GM06990 (cell line): ENCODE measurements around the gene WDR75.

ENCODE experiments used
- DNase-seq: peaks from one replicate; pipeline ENCODE4 v3.0.0-alpha.2; 2011; ENCODE audit not compliant: insufficient read length; ENCODE audit errors: extremely low read depth
- H3K27me3 ChIP-seq: replicated peaks from 2 replicates; pipeline ENCODE4 v1.6.0; 2011; ENCODE audit warnings: low read length; ENCODE audit not compliant: control insufficient read depth, insufficient read depth
- H3K36me3 ChIP-seq: 2 replicates; pipeline ENCODE4 v1.5.1; 2011; ENCODE audit warnings: low read length; ENCODE audit not compliant: control insufficient read depth, insufficient read depth
- H3K4me3 ChIP-seq: replicated peaks from 2 replicates; pipeline ENCODE4 v1.5.1; 2011; ENCODE audit warnings: low read depth, mild to moderate bottlenecking, control low read depth, low read length
- CTCF ChIP-seq: IDR thresholded peaks from 2 replicates; pipeline ENCODE4 v1.5.1; 2011; ENCODE audit warnings: low read length, control low read depth, mild to moderate bottlenecking, inconsistent platforms; ENCODE audit not compliant: insufficient read depth, poor library complexity, severe bottlenecking

WDR75 gene

GRCh38 chr2:189440947-189441708 lies at the start of gene WDR75:
Gene WDR75, plus strand, starts transcription at chr2:189441474. Its CDS starts 19 bp downstream, at chr2:189441493.
- peak; percentile 84 for DNase-seq
- Histone ChIP-seq H3K27me3 (no peaks in the 10 kb centered on the region), H3K36me3 (no peaks in the 10 kb centered on the region), H3K4me3 (peak within 1 kb of the TSS; percentile 67)
- TF ChIP-seq CTCF = no peak

DNA sequence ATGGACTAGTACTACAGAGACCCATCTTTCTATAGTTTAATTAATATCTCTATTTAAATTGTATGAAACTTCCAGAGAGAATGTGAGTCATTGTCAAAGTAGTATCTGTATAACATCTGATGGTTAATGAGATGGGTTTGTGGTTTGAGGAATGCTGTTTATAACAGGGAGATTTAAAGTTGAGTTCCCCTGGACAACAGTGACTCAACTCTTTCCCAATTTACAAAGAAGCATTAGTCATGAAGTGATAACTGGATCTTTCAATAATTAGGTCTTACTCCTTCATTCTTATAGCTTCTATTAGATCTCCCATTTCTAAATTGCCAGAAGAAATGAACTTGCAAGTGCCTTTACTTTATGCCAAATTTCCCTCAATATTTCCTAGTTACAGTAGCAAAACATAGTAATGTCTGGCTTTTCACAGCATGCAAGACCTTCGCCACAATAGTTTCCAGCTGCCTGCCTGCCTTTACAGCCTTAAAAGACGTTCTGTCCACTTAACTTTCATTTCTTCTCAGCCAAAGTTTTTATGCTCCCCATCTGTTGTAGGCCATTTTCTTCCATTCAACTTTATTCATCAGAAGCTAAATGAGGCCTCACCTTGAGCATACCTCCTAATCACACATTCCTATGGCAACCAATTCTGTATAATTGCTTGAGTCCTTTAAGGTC lies 47.7 kb upstream of the WDR75 start:
- Histone ChIP-seq H3K4me3 (no peak overlapping the region), H3K27me3 (no peaks in the 10 kb centered on the region), H3K36me3 (no peaks in the 10 kb centered on the region)
- TF ChIP-seq CTCF = no peak
- no peak for DNase-seq

GRCh38 chr2:189394525-189394924 lies 46.7 kb upstream of the WDR75 start:
- no peaks in the 10 kb centered on the region for H3K36me3 ChIP-seq
- no peak for DNase-seq
- no peak overlapping the region for H3K4me3 ChIP-seq
- TF ChIP-seq CTCF = no peak
- H3K27me3 ChIP-seq = no peaks in the 10 kb centered on the region

DNA sequence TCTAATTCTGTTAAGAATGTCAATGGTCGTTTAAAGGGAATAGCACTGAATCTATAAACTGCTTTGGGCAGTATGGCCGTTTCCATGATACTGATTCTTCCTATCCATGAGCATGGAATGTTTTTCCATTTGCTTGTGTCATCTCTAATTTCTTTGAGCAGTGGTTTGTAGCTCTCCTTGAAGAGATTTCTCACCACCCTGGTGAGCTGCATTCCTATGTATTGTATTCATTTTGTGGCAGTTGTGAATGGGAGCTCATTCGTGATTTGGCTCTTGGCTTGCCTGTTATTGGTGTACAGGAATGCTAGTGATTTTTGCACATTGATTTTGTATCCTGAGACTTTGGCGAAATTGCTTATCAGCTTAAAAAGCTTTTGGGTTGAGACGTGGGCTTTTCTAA lies 38.3 kb upstream of the WDR75 start:
- Histone ChIP-seq H3K36me3 (no peaks in the 10 kb centered on the region), H3K27me3 (no peaks in the 10 kb centered on the region), H3K4me3 (no peak overlapping the region)
- TF ChIP-seq CTCF = no peak
- no peak for DNase-seq

DNA sequence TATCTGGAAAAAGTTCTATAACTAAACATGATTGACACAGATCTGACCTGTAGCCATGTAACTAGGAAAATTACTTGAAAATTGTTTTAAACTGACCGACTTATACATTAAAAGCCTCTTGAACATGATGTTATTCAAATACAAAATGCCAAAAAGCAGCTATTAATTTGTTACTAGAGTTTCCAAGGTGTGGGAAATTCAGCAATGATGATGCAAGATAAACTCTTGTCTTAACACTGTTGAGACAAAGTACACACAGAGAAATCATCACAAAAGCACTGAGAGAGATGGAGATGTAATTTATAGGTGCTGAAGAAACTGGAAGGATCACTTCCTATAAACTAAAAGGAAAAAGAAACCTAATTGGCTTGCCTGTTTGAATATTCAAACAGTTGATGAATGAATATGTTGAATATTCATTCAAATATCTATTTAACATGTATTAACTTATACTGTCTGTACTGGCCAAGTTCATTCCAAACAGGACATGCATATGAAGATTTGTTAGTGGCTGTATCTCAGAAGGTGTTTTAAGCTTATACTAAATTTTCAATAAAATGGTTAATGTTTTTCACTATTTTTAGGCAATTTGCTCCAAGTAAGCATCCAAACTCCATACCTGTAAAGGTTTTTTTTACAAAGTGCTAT lies 34.6 kb upstream of the WDR75 start:
- Histone ChIP-seq H3K36me3 (no peaks in the 10 kb centered on the region), H3K27me3 (no peaks in the 10 kb centered on the region), H3K4me3 (no peak overlapping the region)
- no peak for DNase-seq
- TF ChIP-seq CTCF = no peak
